Urinary bladder (tissue), 4 donors: ENCODE data around the gene TUBB. TPM values are rescaled to one million over a fixed set of nuclear protein-coding genes. Genes with fewer than 3 reads are reported as not detected.
"Not testable (repeated sequence)": the region's sequence is repeated elsewhere in the genome, so short reads cannot be mapped to it uniquely, and the experiment has no call there.

ENCODE experiments used
- DNase-seq: peaks from one replicate; pipeline ENCODE4 v3.0.0-alpha.2; 2015; ENCODE audit errors: extremely low spot score
- H3K27ac ChIP-seq: one replicate; pipeline ENCODE4 v1.5.1; 2013; ENCODE audit warnings: low read depth, mild to moderate bottlenecking, moderate library complexity
- H3K36me3 ChIP-seq: one replicate; pipeline ENCODE4 v1.6.1; 2013; ENCODE audit warnings: mild to moderate bottlenecking, moderate library complexity; ENCODE audit not compliant: insufficient read depth
- H3K4me1 ChIP-seq: one replicate; pipeline ENCODE4 v1.6.1; 2013; ENCODE audit warnings: mild to moderate bottlenecking, moderate library complexity; ENCODE audit not compliant: insufficient read depth
- H3K4me3 ChIP-seq: one replicate; pipeline ENCODE4 v1.5.1; 2013; ENCODE audit warnings: low read depth, low read length
- WGBS: extraction: QIAGEN DNeasy Blood & Tissue Kit; methylation state at CpG from one replicate; pipeline ENCODE4 v1.1.7; 2013; 5-methylcytosine and 5-hydroxymethylcytosine counted together
- polyA plus RNA-seq: library from polyadenylated mRNA; stranded (reverse); fragments of 200-250 nt; gene quantifications from one replicate; pipeline ENCODE4 v1.2.3, GENCODE V29; 2013
- total RNA-seq: library from RNA; depleted of rRNA; stranded (reverse); fragments of >200 nt; gene quantifications from one replicate; pipeline ENCODE4 v1.2.3, GENCODE V29; 2014
- donor health status: healthy with polysubstance abuse.
- donor health status: healthy.

TUBB gene
- total and polyA plus RNA-seq, 2 donors = 332 to 376 TPM

DNA sequence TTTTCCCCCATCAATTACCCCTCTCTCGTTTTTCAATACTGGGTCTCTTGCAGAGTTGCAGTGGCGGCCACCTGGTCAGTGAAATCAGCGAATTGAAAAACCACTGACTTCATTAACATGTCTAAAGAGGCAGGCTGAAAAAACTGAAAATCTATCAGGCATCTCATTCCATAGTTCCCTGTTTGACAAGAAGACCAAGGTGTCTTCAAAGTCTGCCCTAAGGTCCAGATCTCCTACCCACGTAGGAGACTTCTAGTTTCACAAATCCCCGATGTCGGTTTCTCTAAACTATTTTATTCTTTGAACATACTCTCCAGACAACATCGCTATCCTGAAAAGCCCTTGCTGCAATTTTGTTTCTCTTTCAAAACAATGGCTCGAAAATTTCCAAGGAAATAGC, 796 bp upstream of the TUBB start:
- WGBS = 22% methylated on average over 8 of the region's 8 CpGs
- peak overlapping the region; percentile 64 for H3K27ac ChIP-seq
- DNase-seq = no peak
- no peaks in the 10 kb centered on the region for H3K4me1 ChIP-seq
- H3K36me3 ChIP-seq = no peaks in the 10 kb centered on the region
- H3K4me3 ChIP-seq = peak overlapping the region; percentile 10

DNA sequence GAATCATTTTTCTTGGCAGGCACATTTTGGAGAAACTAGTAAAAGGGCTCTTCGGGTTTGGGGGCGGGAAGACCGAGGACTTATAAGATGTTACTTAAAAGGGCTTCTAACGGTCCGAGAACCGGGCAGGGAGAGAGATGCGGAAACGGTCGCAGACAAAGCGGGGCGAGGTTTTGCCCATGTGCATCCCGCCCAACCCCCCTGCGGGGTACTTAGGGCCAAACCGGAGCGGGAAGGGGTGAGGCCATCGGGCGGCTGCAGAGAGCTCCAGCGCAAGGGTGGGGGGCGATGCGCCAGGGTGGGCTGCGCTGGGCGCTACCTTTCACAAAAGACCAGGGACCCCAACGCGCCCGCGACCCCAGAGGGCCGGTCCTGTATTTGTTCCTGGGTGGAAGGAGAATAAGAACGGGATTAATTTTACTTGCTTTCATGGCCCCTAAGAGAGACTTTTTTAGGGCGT, 616 bp downstream of the TUBB start:
- H3K4me1 ChIP-seq = no peaks in the 10 kb centered on the region
- peak overlapping the region; percentile 95 for H3K4me3 ChIP-seq
- peak overlapping the region; percentile 90 for H3K27ac ChIP-seq
- under 1% methylated on average over 29 of the region's 29 CpGs for WGBS
- no peaks in the 10 kb centered on the region for H3K36me3 ChIP-seq
- DNase-seq = no peak

- peak; percentile 83 for DNase-seq
- H3K27ac ChIP-seq = peak overlapping the region; percentile 90
- WGBS = under 1% methylated on average over 71 of the region's 71 CpGs
- H3K36me3 ChIP-seq = no peaks in the 10 kb centered on the region
- peak overlapping the region; percentile 95 for H3K4me3 ChIP-seq
- no peaks in the 10 kb centered on the region for H3K4me1 ChIP-seq
Observed at GRCh38 chr6:30721198-30722024, 1.3 kb downstream of the TUBB start.

DNA sequence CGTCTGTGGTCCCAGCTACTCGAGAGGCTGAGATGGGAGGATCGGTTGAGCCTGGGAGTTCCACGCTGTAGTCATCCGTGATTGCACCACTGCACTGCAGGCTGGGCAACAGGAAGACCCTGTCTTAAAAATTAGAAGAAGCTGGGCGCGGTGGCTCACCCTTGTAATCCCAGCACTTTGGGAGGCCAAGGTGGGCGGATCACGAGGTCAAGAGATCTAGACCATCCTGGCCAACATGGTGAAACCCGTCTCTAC, 1.8 kb downstream of the TUBB start:
- H3K4me3 ChIP-seq = peak overlapping the region; percentile 95
- H3K4me1 ChIP-seq, DNase-seq, H3K36me3 ChIP-seq: not testable (repeated sequence)
- H3K27ac ChIP-seq = peak overlapping the region; percentile 65
- 5% methylated on average over 10 of the region's 10 CpGs for WGBS

DNA sequence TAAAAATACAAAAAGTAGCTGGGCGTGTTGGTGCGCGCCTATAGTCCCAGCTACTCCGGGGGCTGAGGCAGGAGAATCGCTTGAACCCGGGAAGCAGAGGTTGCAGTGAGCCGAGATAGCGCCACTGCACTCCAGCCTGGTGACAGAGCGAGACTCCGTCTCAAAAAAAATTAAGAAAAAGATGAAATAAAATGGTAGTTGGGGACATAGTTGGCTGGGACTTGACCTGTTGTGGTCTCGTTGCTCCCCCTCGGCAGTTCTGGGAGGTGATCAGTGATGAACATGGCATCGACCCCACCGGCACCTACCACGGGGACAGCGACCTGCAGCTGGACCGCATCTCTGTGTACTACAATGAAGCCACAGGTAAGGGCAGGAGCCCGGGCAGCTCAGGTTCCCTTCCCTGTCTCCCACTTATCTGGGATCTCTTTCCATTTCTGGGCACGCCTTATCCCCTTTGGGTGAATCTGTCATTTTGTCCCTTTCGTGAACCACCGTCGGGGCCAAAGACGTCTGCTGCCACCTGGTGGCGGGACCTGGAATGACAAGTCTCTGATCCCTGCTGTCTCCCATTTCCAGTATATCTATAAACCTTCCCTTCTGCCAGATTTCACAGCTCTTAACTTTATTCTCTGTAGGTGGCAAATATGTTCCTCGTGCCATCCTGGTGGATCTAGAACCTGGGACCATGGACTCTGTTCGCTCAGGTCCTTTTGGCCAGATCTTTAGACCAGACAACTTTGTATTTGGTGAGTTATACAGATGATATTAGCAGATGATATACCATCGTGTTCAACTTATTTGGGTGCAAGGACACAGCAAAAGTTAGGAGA, 2.3 kb downstream of the TUBB start:
- no peaks in the 10 kb centered on the region for H3K4me1 ChIP-seq
- H3K27ac ChIP-seq = no peak overlapping the region
- DNase-seq = peak; percentile 50
- peak overlapping the region; percentile 7 for H3K4me3 ChIP-seq
- WGBS = 9% methylated on average over 27 of the region's 27 CpGs
- no peaks in the 10 kb centered on the region for H3K36me3 ChIP-seq

GRCh38 chr6:30723159-30723842, 3.1 kb downstream of the TUBB start:
- H3K4me1 ChIP-seq, DNase-seq, H3K27ac ChIP-seq, H3K4me3 ChIP-seq, H3K36me3 ChIP-seq: not testable (repeated sequence)
- WGBS = 51% methylated on average over 16 of the region's 16 CpGs

GRCh38 chr6:30723843-30724741, 3.9 kb downstream of the TUBB start:
- WGBS = 52% methylated on average over 29 of the region's 29 CpGs
- not testable (repeated sequence) for H3K36me3 ChIP-seq, H3K4me3 ChIP-seq, H3K27ac ChIP-seq, DNase-seq, H3K4me1 ChIP-seq

DNA sequence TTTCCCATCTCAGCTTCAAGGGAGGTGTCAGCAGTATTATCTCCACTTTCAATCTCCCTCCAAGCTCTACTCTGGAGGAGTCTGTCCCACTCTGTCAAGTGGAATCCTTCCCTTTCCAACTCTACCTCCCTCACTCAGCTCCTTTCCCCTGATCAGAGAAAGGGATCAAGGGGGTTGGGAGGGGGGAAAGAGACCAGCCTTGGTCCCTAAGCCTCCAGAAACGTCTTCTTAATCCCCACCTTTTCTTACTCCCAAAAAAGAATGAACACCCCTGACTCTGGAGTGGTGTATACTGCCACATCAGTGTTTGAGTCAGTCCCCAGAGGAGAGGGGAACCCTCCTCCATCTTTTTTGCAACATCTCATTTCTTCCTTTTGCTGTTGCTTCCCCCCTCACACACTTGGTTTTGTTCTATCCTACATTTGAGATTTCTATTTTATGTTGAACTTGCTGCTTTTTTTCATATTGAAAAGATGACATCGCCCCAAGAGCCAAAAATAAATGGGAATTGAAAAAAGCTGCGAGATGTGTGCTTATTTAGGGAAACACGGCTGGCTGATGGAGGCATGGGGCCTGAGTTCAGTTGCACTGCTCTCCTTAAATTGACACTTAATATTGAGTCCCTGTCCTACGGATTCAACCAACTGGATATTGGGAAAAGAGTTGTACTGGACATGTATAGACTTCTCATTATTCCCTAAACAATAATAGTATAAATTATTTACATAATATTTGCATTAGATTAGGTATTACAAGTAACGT, 4.9 kb downstream of the TUBB start:
- no peak overlapping the region for H3K4me3 ChIP-seq
- 29% methylated on average over 6 of the region's 6 CpGs for WGBS
- H3K27ac ChIP-seq = peak overlapping the region; percentile 48
- no peaks in the 10 kb centered on the region for H3K36me3 ChIP-seq
- DNase-seq = no peak
- no peaks in the 10 kb centered on the region for H3K4me1 ChIP-seq

DNA sequence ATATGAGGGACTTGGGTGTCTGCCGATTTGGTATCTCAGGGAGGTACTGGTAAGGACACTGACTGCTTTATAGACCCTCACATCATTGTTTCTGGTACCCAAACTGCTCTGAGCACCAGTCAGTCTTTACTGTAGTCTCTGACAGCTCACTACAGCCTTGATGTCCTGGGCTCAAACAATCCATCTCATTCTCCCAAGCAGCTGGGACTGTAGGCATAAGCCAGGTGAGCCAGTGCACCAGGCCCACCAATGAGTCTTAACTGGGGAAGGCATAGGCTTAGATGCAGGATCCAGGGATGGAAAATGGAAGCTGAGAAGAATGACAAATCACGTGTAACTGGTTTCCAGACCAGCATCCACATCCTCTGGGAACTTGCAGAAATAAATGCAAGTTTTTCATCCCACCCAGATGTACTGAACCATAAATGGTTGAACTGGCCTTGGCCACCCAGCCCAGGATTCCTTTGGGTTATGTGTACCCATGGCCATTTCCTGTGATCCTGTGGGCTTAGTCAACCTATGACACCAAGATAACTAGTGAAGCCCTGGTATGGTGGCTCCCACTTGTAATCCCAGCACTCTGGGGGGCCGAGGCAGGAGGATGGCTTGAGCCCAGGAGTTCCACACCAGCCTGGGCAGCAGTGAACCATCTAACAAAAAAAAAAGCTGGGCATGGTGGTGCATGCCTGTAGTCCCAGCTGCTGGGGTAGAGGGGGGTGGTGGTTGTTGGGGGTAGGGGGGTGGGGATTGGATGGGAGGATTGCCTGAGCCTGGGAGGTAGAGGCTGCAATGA, 5.8 kb downstream of the TUBB start:
- Histone ChIP-seq H3K4me1 (no peaks in the 10 kb centered on the region), H3K27ac (no peak overlapping the region), H3K36me3 (no peaks in the 10 kb centered on the region), H3K4me3 (no peak overlapping the region)
- 49% methylated on average over 3 of the region's 3 CpGs for WGBS
- no peak for DNase-seq

GRCh38 chr6:30726506-30727413, 6.6 kb downstream of the TUBB start:
- WGBS = 82% methylated on average over 11 of the region's 11 CpGs
- Histone ChIP-seq H3K36me3 (no peaks in the 10 kb centered on the region), H3K27ac (no peak overlapping the region), H3K4me3 (no peak overlapping the region), H3K4me1 (no peaks in the 10 kb centered on the region)
- no peak for DNase-seq

GRCh38 chr6:30727920-30728553, 7.9 kb downstream of the TUBB start:
- Histone ChIP-seq H3K36me3 (no peaks in the 10 kb centered on the region), H3K4me3 (no peak overlapping the region), H3K4me1 (no peaks in the 10 kb centered on the region), H3K27ac (peak overlapping the region; percentile 33)
- DNase-seq = no peak
- 55% methylated on average over 7 of the region's 7 CpGs for WGBS
